ENCODE measurements around the gene DENND1A.

- TF ChIP-seq CTCF (IDR thresholded peaks at IDR 0.05; ENCODE audit: insufficient read depth, low read depth, low read length) (no peak), EZH2 (IDR thresholded peaks at IDR 0.05; ENCODE audit: insufficient read depth, low read length) (no peak)
These were observed 454.5 kb downstream of the DENND1A start for GRCh38 chr9:123475407-123475806.

Measured in astrocyte (in vitro differentiated cells and primary cell).